Progenitor cell of endocrine pancreas (in vitro differentiated cells): ENCODE measurements around the gene KAT8. TPM values are rescaled to one million over a fixed set of nuclear protein-coding genes. Genes with fewer than 3 reads are reported as not detected.

Source experiments
- DNase-seq: peaks from one replicate; pipeline ENCODE4 v3.0.0; 2021; ENCODE audit warnings: low spot score; ENCODE audit not compliant: unreplicated experiment
- H3K27ac Mint-ChIP-seq: 2 replicates; pipeline ENCODE4 v1.8.0; 2021; ENCODE audit warnings: mild to moderate bottlenecking, moderate library complexity, mixed read lengths
- H3K27me3 Mint-ChIP-seq: 2 replicates; pipeline ENCODE4 v1.8.0; 2021; ENCODE audit warnings: mixed read lengths
- H3K36me3 Mint-ChIP-seq: 2 replicates; pipeline ENCODE4 v1.8.0; 2022; ENCODE audit warnings: mixed read lengths; ENCODE audit not compliant: insufficient read depth
- H3K4me1 Mint-ChIP-seq: 2 replicates; pipeline ENCODE4 v1.8.0; 2021; ENCODE audit warnings: low read depth, mixed read lengths
- H3K4me3 Mint-ChIP-seq: 2 replicates; pipeline ENCODE4 v1.8.0; 2021; ENCODE audit warnings: low read depth, mild to moderate bottlenecking, moderate library complexity, mixed read lengths
- H3K9me3 Mint-ChIP-seq: 2 replicates; pipeline ENCODE4 v1.8.0; 2021; ENCODE audit warnings: low read depth, mixed read lengths
- total RNA-seq: library from RNA; stranded (reverse); gene quantifications from 2 replicates; pipeline ENCODE4 v1.2.1, GENCODE V29; 2021
- TF ChIP-seq, protein P1 (sequence below): fragments of 200-600 bp; sonication (generic); IDR thresholded peaks from one replicate; pipeline ENCODE4 v1.5.0; 2021; ENCODE audit warnings: antibody characterized with exemption, mild to moderate bottlenecking; ENCODE audit not compliant: unreplicated experiment

The KAT8 gene
- total RNA-seq, 1 donor from 2014 or later: 72.4 TPM

DNA sequence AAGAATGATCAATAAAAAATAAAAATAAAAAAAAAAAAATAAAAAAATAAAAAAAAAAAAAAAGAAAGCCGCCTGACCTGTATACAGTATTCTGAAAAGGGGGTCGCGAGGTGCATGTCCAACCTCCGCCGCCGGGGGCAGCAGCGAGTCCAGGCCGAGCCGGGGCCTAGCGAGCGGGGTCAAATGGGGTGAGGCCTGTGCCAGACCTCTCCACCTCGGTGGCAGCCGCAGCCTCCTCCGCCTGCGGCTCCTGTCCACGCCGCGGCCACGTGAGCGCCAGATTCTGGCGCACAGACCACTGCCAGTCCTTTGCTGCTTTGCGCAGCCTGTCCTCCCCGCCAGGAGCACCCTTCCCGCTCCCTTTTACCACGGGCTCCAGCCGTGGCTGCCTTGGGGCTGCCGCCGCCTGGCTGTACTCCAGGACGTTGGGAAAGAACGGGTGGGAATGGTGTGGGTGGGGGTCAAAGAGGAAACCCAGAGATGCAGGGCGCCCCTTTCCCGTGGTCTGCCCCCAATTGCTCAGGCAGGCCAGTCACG is 11.7 kb upstream of the KAT8 start:
- no peaks in the 10 kb centered on the region for H3K27me3 Mint-ChIP-seq
- H3K9me3 Mint-ChIP-seq: no peaks in the 10 kb centered on the region
- H3K4me3 Mint-ChIP-seq: no peak overlapping the region
- H3K4me1 Mint-ChIP-seq: peaks cover 2% of the 10 kb centered on the region
- TF ChIP-seq, protein P1, sequence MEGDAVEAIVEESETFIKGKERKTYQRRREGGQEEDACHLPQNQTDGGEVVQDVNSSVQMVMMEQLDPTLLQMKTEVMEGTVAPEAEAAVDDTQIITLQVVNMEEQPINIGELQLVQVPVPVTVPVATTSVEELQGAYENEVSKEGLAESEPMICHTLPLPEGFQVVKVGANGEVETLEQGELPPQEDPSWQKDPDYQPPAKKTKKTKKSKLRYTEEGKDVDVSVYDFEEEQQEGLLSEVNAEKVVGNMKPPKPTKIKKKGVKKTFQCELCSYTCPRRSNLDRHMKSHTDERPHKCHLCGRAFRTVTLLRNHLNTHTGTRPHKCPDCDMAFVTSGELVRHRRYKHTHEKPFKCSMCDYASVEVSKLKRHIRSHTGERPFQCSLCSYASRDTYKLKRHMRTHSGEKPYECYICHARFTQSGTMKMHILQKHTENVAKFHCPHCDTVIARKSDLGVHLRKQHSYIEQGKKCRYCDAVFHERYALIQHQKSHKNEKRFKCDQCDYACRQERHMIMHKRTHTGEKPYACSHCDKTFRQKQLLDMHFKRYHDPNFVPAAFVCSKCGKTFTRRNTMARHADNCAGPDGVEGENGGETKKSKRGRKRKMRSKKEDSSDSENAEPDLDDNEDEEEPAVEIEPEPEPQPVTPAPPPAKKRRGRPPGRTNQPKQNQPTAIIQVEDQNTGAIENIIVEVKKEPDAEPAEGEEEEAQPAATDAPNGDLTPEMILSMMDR: peak; percentile 70
- no peak overlapping the region for H3K27ac Mint-ChIP-seq
- H3K36me3 Mint-ChIP-seq: peaks cover 4% of the 10 kb centered on the region
- DNase-seq: peak; percentile 82

DNA sequence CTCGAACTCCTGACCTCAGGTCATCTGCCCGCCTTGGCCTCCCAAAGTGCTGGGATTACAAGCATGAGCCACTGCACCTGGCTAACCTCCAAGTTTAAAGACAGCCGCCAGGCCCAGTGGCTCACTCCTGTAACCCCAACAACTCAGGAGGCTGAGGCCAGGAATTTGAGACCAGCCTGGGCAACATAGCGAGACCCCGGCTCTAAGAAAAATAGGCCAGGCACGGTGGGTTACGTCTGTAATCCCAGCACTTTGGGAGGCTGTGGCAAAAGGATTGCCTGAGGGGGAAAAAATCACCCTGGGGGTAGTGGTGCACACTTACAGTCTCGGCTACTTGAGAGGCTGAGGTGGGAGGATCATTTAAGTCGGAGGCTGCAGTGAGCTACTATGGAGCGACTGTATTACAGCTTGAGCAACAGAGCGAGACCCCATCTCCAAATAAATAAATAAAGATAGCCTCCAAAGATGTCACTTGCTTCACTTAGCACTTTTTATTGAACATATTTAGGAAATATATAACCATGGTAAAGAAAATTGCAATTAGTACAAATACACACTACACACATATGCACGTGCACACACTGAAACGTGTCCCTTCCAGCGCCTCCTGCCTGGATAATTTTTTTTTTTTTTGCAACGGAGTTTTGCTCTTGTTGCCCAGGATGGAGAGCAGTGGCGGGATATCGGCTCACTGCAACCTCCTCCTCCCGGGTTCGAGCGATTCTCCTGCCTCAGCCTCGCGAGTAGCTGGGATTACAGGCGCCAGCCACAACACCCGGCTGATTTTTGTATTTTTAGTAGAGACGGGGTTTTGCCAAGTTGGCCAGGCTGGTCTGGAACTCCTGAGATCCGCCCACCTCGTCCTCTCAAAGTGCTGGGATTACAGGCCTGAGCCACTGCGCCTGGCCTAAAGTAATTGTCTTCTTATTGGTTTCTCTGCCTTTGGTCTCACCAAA is 10.7 kb upstream of the KAT8 start:
- Mint-ChIP-seq H3K36me3 (peaks cover 4% of the 10 kb centered on the region), H3K9me3 (no peaks in the 10 kb centered on the region), H3K4me1 (peaks cover 2% of the 10 kb centered on the region), H3K4me3 (peak overlapping the region; percentile 69), H3K27me3 (no peaks in the 10 kb centered on the region), H3K27ac (no peak overlapping the region)
- no peak for DNase-seq
- TF ChIP-seq, protein P1: no peak

DNA sequence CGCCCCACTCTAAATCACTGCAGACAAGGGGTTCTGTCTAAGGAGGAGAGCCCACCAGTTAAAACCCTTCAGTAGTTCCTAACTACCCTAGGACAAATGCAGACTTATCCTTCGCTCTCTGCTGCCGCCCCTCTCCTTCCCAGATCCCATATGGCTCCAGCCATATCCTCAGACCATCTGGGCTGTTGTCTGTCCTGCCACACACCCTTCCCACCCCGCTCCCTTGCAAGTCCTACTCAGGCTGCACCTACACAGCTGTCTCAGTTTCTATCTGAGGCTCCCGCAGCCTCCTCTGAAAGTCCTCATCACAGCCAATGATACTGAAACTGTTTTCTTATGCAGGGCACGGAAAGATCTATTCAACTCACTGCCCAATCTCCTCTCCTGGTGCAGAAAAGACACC is 10.0 kb upstream of the KAT8 start:
- DNase-seq: no peak
- H3K27ac Mint-ChIP-seq: no peak overlapping the region
- TF ChIP-seq, protein P1: no peak
- H3K4me1 Mint-ChIP-seq: peaks cover 2% of the 10 kb centered on the region
- peak overlapping the region; percentile 69 for H3K4me3 Mint-ChIP-seq
- H3K27me3 Mint-ChIP-seq: no peaks in the 10 kb centered on the region
- H3K36me3 Mint-ChIP-seq: peaks cover 5% of the 10 kb centered on the region
- no peaks in the 10 kb centered on the region for H3K9me3 Mint-ChIP-seq

- DNase-seq: no peak
- H3K9me3 Mint-ChIP-seq: no peaks in the 10 kb centered on the region
- H3K4me3 Mint-ChIP-seq: peak within 1 kb of the TSS; percentile 69
- H3K4me1 Mint-ChIP-seq: peaks cover 2% of the 10 kb centered on the region
- TF ChIP-seq, protein P1: no peak
- H3K36me3 Mint-ChIP-seq: peaks cover 6% of the 10 kb centered on the region
- H3K27me3 Mint-ChIP-seq: no peaks in the 10 kb centered on the region
- H3K27ac Mint-ChIP-seq: peak within 1 kb of the TSS; percentile 9
Measured at GRCh38 chr16:31108035-31108793, 9.2 kb upstream of the KAT8 start, which contains the start of gene BCKDK. BCKDK (plus strand) TSS chr16:31108386; CDS start chr16:31109224, 838 bp downstream.
